ENCODE results near the gene GAB2.

Gene GAB2

DNA sequence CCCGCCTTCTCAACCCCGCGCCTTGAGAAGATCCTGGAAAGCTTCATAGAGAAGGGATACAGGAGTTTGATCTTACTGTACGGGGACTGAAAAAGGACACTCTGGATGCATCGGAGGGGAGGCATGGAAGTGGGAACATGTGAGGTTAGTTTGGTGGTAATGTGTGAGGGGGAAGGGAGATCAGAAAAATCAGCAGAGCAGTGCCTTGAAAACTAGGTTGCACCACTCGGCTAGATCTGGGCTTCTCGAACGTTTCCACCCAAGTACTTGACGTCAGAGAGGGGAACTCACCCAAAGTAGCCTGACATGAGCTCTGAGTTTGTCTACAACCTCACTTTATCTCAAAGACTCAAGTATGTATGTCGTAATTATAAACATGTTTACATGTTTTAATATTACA, 214.4 kb downstream of the GAB2 start:
- peak; percentile 54 for DNase-seq (ENCODE audit: low spot score)

DNA sequence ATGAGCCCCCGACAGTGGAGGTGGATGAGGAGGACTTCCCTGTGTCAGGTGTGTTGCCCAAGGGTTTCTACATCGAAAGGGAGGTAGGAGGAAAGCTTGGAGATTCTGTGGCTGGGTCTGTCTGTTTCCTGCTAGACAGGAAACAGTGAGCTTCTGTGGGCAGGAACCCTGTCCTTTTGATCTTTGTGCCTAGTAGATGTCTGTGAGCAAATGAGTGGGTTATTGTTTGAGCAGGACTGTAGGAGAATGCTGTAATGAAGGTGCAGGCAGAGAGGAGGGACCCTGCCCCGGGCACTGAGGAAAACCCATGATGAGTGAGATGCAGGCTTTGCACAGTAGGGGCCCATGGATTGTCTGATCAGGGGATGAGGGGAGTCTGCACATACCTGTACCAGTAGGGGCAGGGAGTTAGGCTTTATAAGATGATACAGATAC, 214.9 kb downstream of the GAB2 start:
- DNase-seq (ENCODE audit: low spot score), result peak; percentile 72

DNA sequence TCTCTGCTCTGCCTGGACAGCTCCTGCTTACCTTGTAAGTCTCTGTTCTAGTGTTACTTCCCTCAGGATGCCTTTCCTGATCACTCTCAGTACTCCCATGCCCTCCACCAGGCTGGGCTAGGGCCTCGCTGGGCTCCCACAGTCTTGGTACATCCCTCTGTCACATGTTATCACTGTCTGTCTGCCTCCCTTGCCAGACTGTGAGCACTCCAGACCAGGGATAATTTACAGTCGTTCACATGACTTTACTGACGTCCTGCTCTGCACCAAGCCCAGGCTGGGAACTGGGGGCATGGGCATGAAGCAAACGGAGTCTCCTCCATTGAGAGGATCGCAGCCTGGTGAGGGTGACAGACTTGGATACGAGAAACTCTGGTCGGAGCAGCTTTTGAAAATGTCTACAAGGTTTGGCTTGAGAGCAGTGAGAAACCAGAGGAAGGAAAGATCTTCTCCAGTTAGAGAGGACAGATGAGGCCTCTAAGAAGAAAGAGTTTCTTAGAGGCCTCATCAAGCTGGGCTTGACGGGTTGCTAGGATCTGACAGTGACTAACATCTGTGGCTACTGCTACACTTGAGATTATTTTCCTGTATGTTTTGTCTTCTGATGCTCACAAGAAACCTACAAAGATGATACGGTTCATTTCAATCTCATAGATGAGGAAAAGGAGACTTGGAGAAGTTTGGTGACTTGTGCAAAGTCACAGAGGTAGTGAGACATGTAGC, 216.4 kb downstream of the GAB2 start:
- DNase-seq (ENCODE audit: low spot score), result peak; percentile 17

DNA sequence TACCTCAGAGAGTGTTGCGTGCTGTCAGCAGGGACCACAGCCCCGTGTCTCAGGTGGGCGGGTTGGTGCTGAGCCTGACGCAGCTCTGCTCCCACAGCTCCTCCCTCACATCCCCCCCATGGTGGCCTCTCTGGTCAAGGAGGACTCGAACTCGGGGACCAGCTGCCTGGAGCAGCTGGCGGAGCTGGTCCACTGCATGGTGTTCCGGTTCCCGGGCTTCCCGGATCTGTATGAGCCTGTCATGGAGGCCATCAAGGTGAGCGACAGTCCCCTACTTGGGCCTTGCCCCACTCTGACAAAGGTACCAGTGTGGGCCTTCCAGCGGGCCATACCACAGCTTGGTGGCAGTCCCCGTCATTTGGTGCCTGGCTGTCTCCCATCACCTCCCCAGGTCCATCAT, 217.1 kb downstream of the GAB2 start:
- no peak for DNase-seq (ENCODE audit: low spot score)

DNA sequence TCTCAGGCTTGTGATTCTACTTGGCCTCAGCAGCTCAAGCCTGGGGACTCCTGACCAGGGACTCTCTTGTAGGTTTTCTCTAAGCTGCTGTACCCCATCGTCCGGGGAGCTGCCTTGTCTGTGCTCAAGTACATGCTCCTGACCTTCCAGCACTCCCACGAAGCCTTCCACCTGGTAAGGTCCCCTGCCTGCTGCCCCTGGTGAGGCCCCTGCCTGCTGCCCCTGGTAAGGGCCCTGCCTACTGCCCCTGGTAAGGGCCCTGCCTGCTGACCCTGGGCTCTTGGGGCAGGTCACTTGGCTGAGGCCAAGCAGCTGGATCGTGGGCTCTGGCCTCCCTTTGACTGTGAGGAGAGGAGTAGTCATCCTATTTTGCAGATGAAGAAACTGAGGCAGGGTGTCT, 217.6 kb downstream of the GAB2 start:
- no peak for DNase-seq (ENCODE audit: low spot score)

DNA sequence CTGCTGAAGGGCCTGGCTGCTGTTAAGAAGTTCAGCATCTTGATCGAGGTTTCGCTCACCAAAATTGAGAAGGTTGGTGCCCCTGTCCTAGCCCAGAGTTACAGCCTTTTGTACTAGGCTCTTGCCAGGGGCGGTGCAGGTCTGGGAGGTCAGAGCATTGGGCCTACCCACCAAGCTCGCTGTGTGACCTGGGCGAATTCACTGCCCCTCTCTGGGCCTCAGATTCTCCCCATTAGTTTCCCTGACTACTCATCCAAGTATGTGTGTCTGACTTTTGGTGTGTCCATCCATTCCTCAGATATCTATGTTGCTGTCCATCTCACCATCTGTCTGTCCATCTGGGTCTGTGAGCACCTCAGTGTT, 218.0 kb downstream of the GAB2 start:
- no peak for DNase-seq (ENCODE audit: low spot score)

DNA sequence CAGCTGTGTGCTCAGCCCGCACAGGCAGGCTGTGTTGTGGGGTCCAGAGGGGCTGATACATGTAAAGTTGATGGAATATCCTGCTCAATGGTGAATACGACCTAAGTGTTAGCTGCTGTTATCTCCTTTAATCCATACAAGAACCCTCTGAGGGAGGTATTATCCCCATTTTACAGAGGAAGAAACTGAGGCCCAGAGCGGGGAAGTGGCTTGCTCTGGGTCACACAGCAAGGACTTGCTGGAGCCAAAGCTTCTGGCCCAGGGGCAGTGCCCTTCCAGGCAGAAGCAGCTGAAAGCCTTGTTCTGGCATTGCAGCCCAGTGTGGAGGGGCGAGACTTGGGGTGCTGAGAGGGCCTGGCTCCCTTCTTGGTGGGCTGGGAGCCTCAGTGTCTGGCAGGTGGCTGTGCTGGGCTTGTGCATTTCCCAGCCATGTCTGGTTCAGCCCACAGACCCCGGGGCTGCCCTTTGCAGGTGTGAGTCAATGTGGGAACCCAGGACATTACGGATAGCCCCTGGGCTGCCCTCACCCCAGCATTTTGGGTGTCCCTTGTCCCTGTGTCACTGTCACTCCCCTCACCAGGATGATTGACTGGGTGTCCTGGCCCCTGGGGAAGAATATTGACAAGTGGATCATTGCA, 218.5 kb downstream of the GAB2 start:
- no peak for DNase-seq (ENCODE audit: low spot score)

DNA sequence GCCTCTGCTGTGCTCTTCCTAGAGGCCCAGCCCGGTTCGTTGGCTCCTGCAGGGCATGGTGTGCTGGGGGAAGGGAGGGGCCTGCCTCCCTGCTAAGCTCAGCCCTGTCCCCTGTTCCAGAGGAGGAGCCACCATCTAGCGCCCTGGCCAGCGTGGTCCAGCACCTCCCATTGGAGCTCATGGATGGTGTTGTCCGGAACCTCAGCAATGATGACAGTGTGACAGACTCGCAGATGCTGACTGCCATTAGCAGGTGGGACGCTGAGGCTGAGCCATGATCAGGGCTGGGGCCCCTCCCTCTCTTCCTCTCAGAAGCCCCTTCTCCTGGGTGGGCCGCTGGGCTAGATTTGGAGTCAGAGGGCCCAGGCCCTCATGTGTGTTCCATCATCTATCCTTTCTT, 219.8 kb downstream of the GAB2 start:
- no peak for DNase-seq (ENCODE audit: low spot score)

DNA sequence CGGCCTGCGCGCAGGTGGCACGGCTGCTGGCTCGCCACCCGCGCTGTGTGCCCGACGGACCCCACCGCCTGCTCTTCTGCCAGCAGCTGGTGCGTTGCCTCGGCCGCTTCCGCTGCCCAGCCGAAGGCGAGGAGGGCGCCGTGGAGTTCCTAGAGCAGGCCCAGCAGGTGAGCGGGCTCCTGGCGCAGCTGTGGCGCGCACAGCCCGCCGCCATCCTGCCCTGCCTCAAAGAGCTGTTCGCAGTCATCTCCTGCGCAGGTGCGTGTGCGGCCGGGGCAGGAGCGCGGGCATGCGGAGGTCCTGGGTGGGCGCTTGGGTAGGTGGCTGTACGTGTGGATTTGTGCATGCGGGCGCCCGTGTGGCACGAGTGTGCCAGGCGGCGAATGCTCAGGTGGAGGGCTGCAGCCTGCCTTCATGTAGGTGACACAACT, 220.9 kb downstream of the GAB2 start:
- DNase-seq (ENCODE audit: low spot score), result no peak

DNA sequence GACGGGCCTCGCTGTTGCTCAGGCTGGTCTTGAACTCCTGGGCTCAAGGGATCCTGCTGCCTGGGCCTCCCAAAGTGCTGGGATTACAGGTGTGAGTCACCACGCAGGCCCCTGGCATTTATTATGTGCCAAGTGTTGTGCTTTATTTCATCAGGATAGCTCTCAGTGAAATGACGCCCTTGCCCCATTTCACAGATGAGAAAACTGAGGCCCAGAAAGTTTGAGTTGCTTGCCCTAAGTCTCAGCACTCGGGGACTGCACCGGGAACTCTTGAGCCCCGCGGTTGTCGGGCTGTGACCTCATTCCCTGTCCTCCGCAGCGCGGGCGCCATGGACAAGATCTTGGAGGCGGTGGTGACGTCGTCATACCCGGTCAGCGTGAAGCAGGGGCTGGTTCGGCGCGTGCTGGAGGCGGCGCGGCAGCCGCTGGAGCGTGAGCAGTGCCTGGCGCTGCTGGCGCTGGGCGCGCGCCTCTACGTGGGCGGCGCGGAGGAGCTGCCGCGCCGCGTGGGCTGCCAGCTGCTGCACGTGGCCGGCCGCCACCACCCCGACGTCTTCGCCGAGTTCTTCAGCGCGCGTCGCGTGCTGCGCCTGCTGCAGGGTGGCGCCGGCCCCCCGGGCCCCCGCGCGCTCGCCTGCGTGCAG, 221.6 kb downstream of the GAB2 start:
- no peak for DNase-seq (ENCODE audit: low spot score)

DNA sequence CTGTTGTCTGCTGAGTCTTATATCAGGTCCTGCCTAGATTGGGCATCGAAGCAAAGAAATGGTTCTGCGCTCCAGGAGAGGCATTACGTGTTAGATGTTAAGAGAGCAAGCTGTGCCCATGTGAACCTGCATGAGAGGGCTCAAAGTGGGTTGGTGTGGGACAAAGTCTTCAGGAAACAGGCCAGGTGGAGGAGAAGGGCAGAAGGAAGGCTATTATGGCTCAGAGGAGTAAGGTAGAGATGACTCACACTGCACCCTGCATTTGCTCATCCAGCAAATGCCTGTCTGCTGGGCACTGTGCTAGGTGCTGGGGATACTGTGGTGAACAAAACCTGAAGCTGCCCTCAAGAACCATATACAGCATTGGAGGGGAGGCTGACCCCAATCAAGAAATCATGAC, 223.1 kb downstream of the GAB2 start:
- no peak for DNase-seq (ENCODE audit: low spot score)

DNA sequence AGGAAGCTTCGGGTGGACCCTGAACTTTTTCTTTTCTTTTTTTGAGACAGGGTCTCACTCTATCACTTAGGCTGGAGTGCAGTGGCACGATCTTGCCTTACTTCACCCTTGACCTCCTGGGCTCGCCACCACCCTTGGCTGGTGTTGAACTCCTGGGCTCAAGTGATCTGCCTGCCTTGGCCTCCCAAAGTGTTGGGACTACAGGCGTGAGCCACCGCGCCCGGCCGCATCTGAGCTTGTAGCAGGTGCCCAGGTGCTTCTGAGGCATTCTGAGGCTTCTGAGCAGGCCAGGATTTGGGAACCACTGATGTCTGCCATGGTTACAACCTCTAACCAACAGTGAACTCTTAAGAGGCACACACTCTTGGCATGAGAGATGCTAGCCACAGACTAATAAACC, 223.8 kb downstream of the GAB2 start:
- DNase-seq (ENCODE audit: low spot score), result no peak

DNA sequence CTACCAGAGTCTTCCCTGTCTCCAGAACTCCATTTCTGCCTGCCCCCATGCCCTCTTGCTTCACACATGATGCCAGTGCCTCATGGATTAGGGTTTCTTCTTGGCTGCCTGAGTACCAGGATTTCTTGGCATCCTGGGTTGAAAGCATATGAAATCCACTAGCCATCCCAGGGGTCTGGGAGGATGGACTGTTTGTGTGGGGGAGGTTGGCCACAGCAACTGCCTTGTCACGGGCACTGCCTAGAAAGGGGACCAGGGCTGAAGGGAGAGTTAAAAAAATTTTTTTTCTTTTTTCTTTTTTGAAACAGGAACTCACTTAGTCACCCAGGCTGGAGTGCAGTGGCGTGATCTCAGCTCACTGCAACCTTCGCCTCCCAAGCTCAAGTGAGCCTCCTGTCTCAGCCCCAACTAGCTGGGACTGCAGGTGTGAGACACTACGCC, 224.7 kb downstream of the GAB2 start:
- DNase-seq (ENCODE audit: low spot score), result peak; percentile 22

DNA sequence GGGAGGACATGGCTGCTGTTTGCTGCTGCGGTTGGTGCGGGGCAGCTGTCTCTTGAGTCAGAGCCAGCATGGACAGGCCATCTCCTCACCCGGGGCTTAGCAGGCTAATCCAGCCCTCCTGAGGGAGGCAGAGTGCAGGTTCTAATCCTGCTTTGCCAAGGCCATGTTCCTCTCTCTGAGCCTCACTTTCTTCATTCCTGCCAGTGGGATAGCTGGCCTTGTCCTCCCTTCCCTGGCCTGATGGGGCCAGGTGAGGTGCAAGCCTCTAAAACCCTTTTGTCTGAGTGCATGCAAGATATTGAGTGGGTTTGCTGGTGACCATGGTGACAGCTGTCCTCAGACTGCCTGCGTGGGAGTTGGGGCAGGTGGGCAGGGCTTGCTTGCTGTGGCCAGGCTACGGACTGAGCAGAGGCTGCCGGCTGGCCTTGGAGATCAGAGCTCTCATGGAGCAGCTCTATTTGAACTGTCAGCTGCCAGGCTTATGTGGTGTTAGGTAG, 225.3 kb downstream of the GAB2 start:
- DNase-seq (ENCODE audit: low spot score), result no peak

DNA sequence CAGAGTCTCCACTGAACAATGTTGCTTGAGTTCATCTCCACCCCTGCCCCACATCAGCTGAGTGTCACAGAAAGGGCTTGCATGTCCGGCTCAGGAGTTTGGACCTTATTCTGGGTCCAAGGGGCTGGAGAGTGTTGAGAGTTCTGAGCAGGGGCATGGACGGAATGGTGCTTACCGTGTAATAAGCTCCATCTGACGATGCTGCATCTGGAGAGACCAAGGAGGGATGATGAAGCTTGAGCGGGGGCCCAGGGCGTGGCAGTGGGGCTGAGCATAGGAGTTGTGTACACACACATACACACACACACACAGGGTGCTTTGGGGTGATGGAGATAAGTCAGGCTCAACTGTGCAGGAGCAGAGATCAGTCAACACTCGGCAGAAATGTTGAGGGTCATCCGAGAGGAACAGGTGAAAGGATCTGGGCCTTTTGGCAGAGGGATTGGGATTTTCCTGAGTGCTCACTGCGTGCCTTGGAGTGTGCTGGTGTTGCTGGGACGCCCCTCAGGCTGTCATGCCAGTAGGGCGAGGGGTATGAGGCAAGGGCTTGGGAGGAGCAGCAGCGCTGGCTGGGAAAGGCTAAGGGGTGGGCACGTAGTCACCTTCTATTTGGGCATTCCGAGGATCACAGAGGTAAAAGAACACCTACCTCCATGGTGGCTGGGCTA, 226.6 kb downstream of the GAB2 start:
- no peak for DNase-seq (ENCODE audit: low spot score)

DNA sequence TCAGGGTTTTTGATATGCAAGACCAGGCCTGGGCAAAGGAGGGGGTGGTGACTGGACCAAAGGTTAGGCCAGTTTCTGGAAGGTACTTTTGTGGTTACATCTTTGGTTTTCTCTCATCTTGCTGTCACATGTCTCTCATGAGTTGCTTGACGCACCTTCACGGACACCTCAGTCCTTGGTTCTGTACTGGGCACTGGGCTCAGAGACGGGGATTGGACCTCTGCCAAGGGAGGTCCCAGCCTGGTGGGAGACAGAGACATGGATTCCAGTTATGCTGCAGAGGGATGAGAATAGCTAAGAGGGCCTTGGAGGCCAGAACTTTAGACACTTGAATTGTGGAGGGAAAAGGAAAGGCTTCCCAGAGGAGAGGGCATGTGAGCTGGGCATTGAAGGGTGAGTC, 227.2 kb downstream of the GAB2 start:
- no peak for DNase-seq (ENCODE audit: low spot score)

DNA sequence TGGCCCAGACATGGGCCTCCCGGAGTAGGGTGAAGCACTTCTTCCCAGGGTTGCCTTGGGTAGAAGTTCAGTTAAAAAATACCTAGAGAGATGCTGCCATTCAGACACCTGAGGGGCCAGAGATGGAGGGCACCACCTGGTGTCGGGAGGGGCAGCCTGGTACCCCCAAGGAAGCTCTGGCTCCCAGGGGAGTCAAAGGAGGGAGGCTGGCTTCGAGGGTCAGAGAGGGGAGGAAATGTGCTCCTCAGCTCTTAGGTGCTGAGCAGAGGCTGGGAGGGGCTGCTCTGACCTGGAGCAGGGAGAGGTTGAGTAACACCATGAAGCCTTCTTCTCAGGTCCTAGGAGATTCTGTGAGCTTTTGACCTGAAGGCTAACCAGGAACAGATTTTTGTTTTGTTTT, 227.8 kb downstream of the GAB2 start:
- DNase-seq (ENCODE audit: low spot score), result no peak

DNA sequence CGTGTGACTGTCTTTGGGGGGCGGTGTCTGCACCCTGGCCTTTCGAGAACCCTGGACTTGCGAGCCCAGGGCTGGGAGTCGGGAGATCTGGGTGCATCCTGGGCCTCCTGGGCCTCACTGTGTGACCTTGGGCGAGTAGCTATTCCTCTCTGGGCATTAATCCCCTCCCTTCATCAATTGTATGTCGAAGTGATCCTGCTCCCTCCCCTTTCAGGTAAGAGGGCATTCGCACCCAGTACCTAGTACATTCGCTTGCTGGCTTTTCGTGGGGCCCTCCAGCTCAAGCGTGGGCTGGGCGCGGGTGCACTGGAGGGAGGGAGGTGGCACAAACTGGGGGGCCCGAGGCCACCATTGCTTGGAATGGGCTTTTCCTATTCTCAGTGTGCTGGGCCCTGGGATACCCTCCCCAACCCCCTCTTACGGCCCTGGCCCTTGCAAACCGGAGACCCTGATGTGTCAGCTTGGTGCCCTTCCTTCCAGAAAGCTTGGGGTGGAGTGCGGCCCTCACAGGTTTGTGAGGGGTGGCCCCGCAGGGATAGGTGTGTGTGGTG, 228.4 kb downstream of the GAB2 start:
- no peak for DNase-seq (ENCODE audit: low spot score)

DNA sequence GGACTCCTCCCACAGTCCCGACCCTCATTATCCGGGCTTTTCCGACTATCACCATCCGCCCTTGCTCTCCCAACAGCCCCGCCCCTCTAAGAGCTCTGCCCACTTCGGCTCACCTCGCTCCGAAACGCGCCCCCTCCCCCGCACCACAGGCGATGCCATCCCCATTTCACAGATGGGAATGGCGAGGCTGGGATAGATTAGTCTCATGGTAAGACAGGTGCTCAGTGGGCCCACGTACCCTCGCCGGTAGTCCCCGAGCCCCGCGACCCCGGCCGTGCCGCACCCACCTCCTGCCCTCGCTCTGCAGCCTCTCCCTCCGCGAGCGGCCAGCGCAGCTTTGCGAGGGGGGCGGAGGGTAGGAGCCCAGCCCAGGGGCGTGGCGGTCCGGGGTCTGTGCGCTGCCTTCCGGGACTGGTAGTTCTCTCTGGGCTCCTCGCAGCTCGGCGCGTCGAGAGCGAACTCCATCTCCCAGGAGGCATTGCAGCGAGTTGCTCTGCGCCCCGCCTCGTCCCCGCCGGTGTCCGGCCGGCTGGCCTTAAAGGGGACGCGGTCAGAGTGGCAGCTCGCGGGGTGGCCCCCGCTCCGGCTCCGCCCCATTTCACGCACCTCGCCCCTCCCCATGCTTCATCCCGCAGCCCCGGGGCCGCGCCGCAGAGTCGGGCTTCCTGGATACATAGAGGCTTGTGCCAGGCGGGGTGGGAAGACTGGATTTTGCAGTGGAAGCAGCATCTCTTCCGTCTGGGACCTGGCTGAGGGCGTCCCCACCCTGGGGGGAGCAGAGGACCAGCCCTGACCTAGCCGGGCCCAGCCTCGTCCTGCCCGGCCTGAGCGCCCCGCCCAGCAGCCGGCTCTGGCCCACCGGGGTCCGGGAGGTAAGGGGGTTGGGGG, 229.1 kb downstream of the GAB2 start, which contains the start of the genes KCTD21 and USP35:
TSS of gene KCTD21 (minus strand) at position 341 of the 888 bp plus-strand sequence. CDS start 14,072 bp downstream, outside the sequence.
TSS of gene USP35 (plus strand) at position 634 of the 888 bp plus-strand sequence. CDS start 7,327 bp downstream, outside the sequence.
- DNase-seq (ENCODE audit: low spot score), result peak; percentile 91

DNA sequence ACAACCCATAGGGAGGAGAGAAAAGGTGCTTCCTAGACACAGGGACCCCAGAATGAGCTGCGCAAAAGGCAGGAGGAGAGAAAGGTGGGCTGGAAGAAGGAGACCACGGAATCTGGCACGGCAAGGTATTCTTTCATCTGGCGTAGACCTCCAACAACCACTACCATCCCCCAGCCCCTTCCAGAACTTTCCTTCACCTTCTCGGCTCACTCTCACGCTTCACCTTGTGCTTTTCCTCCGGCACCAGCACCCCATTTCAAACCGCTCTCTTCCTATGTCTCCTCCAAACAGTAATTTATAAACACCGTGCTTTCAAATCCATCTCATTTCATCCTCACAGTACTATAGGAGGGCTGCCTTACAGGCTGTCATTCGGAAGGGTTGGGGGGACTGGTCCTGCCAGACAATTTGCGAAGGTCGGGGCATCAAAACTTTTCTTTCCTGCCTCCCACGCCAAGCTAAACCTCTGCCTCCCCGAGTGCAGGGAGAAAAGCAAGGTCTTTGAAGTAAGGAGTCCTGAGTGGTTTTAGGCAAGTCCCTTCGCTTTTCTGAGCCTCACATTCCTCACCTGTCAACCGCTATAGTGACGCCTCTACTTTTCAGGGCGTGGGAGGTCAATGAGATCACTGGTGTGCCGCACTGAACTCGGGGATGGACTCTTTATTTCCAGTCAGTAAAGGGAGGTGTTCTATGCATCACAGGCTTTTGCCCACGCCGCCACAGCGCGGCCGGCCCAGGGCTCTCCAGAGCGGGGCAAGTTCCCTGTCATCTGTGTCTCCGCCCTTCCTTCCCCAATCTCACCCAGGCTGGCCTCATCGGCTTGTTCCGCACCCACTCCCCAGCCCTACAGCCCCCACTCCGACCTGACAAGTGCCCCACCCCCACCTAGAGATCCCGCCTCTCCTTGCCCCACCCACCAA, 230.0 kb downstream of the GAB2 start:
- peak; percentile 62 for DNase-seq (ENCODE audit: low spot score)
